NB4 (cell line): ENCODE data around the gene ZNF630.

Experiments
- DNase-seq: peaks from one replicate; pipeline ENCODE4 v3.0.0; 2010; ENCODE audit warnings: low read depth
- H3K4me3 ChIP-seq: one replicate; pipeline ENCODE4 v1.5.1; 2011; ENCODE audit warnings: mild to moderate bottlenecking, low read depth, low read length, moderate library complexity
- MYC ChIP-seq: IDR thresholded peaks from 2 replicates; pipeline ENCODE4 v1.6.1; 2011; ENCODE audit warnings: low read depth, low read length
- POLR2A ChIP-seq: IDR thresholded peaks from 2 replicates; pipeline ENCODE4 v1.6.1; 2011; ENCODE audit warnings: mild to moderate bottlenecking; ENCODE audit not compliant: insufficient read length; ENCODE audit errors: extremely low read depth
- TF ChIP-seq, protein P1 (sequence below): IDR thresholded peaks from one replicate; pipeline ENCODE4 v1.5.1; 2012; ENCODE audit warnings: low read depth, low read length
- TF ChIP-seq, protein P2 (sequence below): IDR thresholded peaks from 2 replicates; pipeline ENCODE4 v1.6.1; 2011; ENCODE audit warnings: low read depth, low read length

The ZNF630 gene

DNA sequence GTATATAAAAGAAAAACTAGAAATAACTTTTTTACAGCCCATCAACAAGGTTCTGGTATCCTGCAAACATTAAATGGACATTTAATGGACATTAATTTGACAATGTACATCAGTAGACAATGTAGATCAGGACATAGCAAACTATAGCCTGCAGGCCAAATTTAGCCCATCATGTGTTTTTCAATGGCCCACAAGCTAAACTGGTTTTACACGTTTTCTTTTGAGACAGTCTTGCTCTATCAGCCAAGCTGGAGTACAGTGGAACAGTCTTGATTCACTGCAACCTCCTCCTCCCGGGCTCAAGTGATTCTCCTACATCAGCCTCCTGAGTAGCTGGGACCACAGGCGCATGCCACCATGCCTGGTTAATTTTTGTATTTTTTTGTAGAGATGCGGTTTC, 7.2 kb downstream of the ZNF630 start:
- H3K4me3 ChIP-seq, result no peak overlapping the region
- TF ChIP-seq, protein P1, sequence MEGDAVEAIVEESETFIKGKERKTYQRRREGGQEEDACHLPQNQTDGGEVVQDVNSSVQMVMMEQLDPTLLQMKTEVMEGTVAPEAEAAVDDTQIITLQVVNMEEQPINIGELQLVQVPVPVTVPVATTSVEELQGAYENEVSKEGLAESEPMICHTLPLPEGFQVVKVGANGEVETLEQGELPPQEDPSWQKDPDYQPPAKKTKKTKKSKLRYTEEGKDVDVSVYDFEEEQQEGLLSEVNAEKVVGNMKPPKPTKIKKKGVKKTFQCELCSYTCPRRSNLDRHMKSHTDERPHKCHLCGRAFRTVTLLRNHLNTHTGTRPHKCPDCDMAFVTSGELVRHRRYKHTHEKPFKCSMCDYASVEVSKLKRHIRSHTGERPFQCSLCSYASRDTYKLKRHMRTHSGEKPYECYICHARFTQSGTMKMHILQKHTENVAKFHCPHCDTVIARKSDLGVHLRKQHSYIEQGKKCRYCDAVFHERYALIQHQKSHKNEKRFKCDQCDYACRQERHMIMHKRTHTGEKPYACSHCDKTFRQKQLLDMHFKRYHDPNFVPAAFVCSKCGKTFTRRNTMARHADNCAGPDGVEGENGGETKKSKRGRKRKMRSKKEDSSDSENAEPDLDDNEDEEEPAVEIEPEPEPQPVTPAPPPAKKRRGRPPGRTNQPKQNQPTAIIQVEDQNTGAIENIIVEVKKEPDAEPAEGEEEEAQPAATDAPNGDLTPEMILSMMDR, result no peak
- DNase-seq, result no peak

DNA sequence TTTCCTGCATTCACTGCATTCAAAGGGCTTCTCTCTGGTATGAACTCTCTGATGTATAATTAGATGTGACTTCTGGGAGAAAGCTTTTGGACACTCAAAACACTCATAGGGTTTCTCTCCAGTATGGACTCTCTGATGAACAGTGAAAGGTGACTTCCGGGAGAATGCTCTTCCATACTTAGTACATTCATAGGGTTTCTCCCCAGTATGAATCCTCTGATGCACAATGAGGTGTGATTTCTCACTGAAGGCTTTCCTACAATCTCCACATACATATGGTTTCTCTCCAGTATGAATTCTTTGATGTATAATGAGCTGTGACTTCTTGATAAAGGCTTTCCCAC, 12.2 kb downstream of the ZNF630 start:
- TF ChIP-seq, protein P1, result no peak
- TF ChIP-seq MYC (no peak), POLR2A (no peak)
- TF ChIP-seq, protein P2, sequence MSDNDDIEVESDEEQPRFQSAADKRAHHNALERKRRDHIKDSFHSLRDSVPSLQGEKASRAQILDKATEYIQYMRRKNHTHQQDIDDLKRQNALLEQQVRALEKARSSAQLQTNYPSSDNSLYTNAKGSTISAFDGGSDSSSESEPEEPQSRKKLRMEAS, result no peak
- DNase-seq, result no peak
- no peak overlapping the region for H3K4me3 ChIP-seq

DNA sequence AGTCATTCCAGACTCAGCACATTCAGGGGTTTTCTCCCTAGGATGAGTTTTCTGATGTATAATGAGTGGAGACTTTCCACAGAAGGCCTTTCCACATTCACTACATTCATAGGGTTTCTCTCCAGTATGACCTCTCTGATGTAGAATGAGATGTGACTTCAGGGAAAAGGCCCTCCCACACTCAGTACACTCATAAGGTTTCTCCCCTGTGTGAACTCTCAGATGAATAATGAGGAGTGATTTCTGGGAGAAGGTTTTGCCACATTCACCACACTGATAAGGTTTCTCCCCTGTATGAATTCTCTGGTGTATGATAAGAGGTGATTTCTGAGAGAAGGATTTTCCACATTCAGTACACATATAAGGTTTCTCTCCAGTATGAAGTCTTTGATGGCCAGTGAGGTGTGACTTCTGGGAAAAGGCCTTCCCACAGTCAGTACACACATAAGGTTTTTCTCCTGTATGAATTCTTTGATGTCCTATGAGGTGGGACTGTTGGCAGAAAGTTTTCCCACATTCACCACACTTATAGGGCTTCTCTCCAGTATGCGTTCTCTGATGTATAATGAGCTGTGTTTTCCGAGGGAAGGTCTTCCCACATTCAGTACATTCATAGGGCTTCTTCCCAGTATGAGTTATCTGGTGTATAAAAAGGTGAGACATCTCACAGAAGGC, 12.7 kb downstream of the ZNF630 start:
- no peak overlapping the region for H3K4me3 ChIP-seq
- TF ChIP-seq, protein P2, result no peak
- TF ChIP-seq POLR2A (no peak), MYC (no peak)
- TF ChIP-seq, protein P1, result no peak
- DNase-seq, result no peak

DNA sequence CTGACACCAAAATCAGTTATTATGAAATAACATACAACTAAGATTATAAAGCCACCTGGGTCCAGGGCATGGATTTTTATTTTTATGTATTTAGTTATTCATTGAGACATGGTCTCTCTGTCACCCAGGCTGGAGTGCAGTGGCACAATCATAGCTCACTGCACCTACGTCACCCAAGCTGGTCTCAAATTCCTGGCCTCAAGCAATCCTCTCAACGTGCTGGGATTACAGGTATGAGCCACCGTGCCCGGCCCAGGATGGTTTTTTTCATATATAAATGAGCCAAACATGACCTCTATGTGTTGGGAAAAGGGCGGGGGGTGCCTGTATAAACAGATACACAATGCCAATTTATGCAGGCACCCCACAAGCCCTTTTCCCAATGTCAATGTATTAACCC, 24.6 kb downstream of the ZNF630 start:
- no peak overlapping the region for H3K4me3 ChIP-seq
- DNase-seq, result no peak
- TF ChIP-seq, protein P1, result no peak
- TF ChIP-seq, protein P2, result no peak
- TF ChIP-seq MYC (no peak), POLR2A (no peak)

DNA sequence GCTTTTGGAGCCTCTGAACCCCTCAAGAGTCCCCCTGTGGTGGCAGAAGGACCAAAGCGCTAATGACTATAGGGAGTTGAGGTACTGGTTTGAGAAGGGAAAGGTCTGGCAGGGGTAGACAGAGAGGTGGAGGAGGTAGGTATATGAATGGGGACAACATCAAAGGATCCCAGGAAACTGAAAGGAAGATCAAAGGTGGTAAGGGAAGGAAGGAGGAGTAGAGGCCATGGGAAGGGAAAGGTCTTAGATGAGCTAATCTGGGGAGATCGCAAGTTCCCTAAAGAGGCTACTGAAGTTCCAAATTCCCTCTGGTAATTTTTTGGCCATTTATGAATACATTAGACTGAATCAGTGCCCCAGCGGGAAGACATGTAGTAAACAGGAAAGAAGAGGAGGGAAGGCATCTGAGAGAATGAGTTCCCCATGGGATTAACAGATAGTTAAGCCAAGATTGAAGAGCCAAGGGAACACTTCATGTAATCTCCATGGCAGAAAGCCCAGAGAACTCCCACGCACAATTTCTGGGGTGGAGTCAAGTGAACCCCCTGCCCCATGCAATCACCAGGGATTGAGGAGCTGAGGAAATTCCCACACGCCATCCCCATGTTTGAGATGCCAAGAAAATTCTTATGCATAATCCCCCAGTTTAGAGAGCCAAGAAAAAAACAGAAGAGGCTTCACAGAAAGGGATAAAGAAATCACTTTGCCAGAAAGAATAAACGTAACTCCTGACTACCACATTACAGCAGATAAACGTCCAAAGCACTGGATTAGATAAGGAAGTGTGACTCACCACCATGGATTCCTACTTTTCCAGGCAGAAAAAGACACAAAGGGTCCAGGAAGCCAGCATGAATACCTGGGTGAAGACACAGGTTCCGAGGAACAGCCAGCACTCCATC, 25.8 kb downstream of the ZNF630 start:
- TF ChIP-seq, protein P2, result no peak
- TF ChIP-seq, protein P1, result no peak
- TF ChIP-seq MYC, result no peak
- no peak for TF ChIP-seq POLR2A
- no peak for DNase-seq
- no peak overlapping the region for H3K4me3 ChIP-seq
